Activated T-helper 1 cell treated with Interleukin-2 at 50 U/mL for 16 hours (primary cell): ENCODE data around the gene FAT1.

ENCODE experiments used
- DNase-seq: peaks from one replicate; pipeline ENCODE4 v3.0.0-alpha.2; 2020; ENCODE audit warnings: low read depth

The FAT1 gene

DNA sequence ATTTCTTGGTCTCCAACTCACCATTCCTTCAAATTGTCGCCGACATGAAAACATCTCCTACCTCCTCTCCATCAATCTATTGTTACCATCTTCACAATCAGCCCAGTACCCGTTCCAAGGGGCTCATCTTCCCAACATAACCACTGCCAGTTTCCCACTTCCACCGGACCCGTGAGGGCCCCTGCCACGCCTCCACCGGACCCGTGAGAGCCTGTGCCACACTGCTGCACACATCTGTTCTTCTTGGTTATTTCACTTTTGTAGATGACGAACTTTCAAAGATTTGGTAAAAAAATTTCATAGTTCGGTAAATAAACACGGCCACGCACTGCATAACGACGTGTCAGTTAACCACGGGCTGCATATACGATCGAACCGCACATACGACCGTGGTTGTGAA is 65.0 kb downstream of the FAT1 start:
- no peak for DNase-seq

DNA sequence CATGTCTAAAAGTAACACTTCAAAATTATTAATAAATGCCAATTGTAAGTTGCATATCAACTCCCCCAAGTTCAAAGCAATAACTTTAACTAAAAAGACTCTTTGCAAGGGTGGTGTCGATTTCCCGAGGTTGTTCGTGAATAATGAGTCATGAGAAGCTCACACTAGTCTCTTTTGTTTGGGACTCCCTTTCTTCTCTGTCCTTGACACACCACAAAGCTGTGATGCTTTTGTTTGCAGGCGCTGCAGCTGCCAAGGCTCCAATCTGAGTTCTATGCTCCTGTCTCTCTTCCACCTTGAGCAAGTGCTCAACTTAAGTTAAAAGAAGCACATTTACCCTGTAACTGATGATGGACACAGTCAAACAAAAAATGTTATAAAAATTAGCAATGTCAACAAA is 65.9 kb downstream of the FAT1 start:
- no peak for DNase-seq

- DNase-seq, result no peak
Measured at GRCh38 chr4:186653969-186654368, 69.7 kb downstream of the FAT1 start.

DNA sequence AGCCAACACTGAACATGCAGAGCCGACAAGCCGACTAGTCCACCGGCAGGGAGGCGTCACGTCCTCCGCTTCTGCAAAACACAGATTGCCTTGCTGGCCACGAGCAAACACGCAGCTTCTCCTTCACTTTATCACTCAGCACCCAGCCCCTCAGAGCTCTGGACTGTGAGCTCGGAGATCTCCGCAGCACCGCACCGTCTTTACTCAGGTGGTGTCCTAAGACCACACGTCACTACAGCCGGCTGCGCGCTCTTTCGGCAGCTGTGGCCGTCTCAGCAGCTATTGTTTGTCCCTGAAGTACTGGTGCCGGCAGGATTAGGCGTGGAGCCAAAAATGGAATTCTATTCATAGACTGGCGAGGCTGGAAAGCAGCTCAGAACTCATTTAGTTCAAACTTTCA is 72.0 kb downstream of the FAT1 start:
- no peak for DNase-seq

- no peak for DNase-seq
Measured at GRCh38 chr4:186651181-186651603, 72.5 kb downstream of the FAT1 start.

DNA sequence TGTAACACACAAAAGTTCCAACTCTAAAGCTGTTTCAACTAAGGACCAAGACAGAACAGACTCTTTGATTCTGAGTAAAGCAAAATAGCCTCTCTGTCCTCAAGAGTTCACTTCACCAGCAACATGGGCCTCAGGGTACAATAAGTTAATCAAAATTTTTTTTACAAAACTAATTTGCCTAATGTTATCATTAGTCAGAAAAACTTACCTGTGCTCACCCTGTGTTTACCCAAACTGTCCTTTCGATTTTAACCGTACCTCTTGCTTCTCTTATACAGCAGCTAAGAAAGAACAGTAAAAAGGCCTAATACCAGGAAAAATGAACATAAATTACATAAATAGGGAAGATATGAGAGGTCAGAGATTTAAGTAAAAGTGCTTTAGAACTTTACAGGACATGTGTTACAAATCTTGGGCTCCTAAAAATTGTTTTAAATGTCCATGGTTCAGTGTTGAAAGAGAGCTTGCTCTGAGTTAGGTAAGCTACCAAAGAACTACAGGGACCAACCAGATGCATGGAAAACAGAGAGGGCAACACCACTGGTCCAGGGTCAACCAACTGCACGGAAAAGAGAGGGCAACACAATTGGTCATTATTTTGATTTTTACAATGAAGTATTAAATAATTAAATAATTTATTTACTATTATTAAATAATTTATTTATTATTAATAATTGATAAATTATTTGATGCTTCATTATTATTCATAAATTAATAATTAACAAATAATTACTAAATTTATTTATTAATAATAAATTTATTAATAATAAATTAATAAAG is 73.1 kb downstream of the FAT1 start:
- no peak for DNase-seq

GRCh38 chr4:186647821-186648220 is 75.8 kb downstream of the FAT1 start:
- DNase-seq, result no peak

DNA sequence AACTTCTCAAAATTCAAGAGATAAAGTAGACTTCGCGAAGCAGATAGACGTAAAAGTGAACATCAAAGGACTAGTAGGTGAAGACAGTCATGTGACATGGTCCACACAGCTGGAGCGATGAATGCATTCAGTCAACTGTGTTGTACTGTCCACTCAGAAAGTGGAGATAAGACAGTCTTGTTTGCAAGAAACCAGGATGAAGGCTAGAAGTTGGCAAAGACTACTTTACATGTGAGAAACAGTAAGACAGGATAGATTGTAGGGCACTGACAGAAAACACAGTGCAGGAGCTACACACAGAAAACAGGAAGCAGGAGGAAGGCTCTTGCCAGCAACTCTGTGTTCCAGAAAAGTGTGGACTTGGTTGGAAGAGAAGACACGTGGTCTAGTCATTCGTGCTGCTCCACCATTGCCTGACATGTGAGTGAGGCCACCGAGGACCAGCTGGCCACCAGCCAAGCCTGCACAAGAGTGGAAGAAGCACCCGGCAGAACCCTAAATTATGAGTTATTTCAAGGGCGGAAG is 78.9 kb downstream of the FAT1 start:
- DNase-seq, result no peak

- DNase-seq, result no peak
Measured at GRCh38 chr4:186644311-186644638, 79.4 kb downstream of the FAT1 start.

DNA sequence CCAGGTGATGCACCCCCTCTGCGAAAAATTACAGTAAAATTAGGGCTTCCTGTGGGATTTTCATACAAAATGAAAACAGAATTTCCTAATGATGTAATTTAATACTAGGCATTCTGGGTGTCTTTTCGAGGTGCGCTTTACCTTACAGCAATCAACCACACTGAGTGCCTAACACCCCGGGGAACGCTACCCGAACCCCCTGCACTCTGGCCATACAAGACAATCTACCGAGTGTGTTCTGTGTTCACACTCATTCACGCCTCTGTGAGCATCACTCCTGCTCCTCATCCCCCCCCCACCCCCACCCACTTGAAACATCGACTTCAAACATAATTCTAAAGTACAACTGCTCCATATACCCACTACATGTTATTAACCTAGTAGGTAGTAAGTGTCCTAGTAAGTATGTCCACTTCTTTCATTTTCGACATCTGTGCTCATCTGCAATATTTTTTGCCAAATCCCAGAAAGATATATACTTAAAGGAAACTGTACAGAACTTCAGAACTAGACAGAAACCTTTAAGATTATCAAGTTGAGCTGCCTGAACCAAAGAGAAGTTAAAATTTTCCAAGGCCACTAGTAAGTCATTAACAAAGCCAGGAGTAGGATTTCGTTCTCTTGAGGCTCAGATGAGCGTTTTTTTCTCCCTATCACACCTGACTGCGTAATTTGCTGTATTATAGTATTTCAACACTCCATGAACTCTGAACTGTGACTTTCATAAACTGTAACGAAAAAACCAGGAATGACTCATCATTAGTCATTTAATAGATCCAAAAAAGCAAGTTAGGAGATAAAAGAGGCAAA is 80.0 kb downstream of the FAT1 start:
- no peak for DNase-seq

GRCh38 chr4:186642998-186643397 is 80.7 kb downstream of the FAT1 start:
- DNase-seq, result no peak

DNA sequence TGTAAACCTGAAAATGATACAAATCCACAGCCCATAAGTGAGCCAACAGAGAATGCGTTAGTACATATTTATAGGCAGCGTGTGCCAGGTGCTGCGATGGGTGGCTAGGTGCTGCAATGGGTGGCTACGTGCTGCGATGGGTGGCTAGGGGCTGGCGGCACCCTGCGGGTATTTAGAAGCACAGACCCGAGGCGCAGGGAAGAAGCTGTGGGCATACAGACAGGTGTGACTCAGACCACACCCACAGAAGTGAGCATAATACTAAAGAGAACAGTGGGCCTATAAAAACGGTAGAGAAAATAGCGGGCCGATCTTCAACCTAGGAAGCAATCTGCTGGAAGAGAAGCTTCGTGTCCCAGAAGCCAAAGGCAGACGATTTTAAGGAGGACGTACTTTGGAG is 81.1 kb downstream of the FAT1 start:
- no peak for DNase-seq

- no peak for DNase-seq
Measured at GRCh38 chr4:186634591-186635128, 89.0 kb downstream of the FAT1 start.

DNA sequence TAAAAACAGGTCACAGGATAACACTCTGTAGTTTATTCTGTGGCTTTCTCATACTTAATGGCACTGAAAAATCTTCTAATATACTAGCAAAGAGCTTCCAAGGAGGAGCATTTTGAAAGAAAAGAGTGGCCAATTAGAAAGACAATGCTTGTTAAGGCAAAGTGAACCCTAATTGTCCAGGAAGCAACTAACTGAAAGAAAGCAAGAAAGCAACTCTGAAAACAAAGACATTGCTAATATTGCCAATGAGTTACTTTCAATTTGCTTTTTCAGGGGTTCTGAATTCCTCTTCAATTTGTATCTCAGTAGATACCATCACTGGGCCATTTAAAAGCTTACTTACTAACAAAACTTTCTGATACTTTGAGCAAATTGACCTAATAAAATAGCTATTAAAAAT is 89.8 kb downstream of the FAT1 start:
- no peak for DNase-seq

DNA sequence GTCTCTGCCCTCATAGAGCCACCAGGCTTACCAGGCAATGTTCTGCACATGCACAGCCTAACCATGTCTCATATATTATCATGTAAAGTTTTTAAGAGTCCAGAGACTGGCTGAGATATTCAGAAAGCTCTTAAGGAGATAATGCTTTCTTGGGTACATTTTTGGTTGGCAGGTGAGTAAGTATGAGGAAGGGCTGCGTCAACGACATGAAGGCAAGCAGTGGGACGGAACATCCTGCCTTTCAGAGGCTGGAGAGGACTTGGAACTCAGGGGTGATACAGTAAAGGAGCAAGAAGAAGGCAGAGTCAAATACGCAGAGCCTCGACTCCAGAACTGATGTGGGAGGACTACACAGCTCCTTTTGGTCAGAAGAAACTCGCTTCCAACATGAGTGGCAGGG is 93.5 kb downstream of the FAT1 start:
- DNase-seq, result no peak

DNA sequence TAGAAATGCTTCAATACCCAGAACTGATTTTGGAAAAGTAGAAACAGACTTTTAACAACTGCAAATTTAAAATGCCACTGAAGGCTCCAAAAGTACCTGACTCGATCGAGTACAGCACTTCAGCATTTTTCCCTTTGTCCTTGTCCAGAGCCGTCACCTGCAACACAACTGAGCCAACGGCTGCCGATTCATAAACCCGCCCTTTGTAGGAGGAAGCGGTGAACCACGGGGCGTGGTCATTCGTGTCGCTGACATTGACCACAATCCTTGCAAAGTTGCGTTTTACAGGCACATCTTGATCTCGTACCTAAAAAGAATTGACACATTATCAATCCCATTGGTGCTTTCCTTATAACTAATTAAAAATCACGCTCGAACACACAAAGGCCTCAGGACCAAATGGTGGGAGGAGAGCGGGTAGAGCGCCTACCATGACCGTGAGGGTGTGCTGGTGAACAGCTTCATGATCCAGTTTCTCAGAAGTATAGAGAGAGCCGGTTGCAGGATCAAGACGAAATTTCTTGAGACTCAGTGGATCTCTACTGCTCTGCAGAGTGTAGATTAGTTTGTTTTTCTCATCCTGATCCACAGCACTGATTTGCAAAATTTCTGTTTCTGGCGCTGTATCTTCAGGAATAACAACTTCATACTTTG is 95.5 kb downstream of the FAT1 start:
- no peak for DNase-seq

DNA sequence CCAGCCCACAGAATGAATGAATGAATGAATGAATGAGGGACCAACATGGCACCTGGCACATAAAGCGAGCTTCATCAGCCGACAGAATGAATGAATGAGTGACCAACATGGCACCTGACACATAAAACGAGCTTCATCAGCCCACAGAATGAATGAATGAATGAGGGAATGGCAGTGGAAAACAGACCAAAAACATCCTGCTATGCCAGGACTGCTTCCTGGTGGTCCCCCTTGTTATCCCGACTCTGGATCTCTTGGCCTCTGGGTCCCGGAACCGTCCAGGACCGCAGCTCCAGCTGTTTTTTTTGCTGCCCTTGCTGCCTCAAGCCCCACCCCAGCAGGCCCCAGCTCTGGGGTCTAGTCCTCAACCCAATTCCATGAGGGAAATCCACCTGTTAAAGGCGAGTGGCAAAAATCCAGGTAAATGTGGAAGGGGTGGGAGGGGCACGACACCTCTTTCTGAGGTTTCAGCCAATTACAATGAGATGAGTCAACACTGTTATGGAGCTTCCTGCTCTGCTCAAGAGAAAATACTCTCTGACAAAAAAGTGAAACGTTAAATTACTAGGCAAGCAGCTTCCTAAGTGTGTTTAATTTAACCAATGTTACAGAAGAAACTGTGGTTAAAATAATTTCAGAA is 96.3 kb downstream of the FAT1 start:
- no peak for DNase-seq

DNA sequence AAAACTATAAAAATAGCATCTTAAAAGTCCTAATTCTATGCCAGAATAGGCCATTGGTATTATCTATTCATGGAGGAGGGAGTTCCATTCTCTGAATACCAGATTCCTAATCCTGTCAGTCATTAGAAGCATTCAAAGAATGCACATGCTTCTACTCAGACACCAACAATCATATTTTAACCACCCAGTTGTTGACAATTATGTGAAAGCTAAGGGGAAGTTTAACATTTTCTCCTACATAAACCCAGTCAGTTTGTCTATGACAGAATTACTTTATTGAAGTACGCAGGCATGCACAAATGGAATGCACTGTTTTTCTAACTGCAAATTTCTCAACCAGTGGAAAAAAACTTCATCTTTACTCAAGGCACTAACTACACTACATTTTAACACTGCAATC is 98.7 kb downstream of the FAT1 start:
- DNase-seq, result no peak

- DNase-seq, result no peak
Measured at GRCh38 chr4:186623546-186623945, 100.1 kb downstream of the FAT1 start.

DNA sequence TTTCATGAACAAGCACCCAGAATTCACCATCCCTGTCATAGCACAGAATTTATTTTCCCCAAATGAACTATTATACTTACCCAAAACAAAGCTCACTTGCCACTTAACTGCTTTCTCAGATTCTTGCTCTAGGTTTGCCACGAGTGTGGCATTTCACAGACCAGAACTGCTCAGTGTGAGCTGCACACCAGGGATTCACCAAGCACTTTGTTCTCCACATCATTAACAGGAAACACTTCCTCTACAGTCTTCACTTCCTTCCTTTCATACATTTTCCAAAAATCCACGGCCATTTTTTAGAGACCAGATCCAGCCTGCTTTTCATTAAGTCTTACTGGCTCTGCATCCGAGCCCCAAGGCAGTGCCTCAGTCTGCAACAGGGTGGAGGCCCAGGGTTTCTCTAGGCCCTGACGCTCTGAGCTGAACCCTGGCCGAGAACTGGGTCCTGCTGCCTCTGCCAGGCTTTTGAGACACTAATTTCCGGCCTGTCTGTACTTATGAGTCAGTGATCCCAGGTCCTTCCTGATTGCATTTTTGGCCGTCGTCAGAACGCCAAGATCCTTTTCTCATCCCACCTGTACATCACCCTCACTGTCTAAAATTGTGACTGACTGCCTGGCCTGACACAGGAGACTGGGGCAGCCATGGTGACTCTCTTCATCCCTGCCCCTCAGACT is 100.7 kb downstream of the FAT1 start:
- DNase-seq, result no peak

- no peak for DNase-seq
Measured at GRCh38 chr4:186621959-186622553, 101.6 kb downstream of the FAT1 start.
